HepG2 (cell line): ENCODE results near the gene CAMTA1. TPM values are rescaled to one million over a fixed set of nuclear protein-coding genes. Genes with fewer than 3 reads are reported as not detected.
A peak's percentile ranks its signal among the peaks of the same experiment; 100 is the strongest.

Experiments used
- ATF2 ChIP-seq: sonication (generic); formaldehyde crosslinking; IDR thresholded peaks from 2 replicates; pipeline ENCODE4 v1.4.0; 2020; ENCODE audit warnings: missing genetic modification reagents
- NFRKB ChIP-seq: fragments of 450-650 bp; IDR thresholded peaks from 2 replicates; pipeline ENCODE4 v1.6.1; 2017
- PLSCR1 ChIP-seq: sonication (generic); formaldehyde crosslinking; IDR thresholded peaks from 2 replicates; pipeline ENCODE4 v1.5.0; 2020; ENCODE audit warnings: missing genetic modification reagents, mild to moderate bottlenecking, borderline replicate concordance
- PRPF4 ChIP-seq: fragments of 200-400 bp; formaldehyde crosslinking; IDR thresholded peaks from 2 replicates; pipeline ENCODE4 v1.6.1; 2016; ENCODE audit warnings: low read length, low read depth; ENCODE audit not compliant: poor library complexity, severe bottlenecking
- RXRB ChIP-seq: IDR thresholded peaks from 2 replicates; pipeline ENCODE4 v1.6.1; 2016; ENCODE audit warnings: borderline replicate concordance, missing genetic modification reagents, missing compliant biosample characterization
- SYNCRIP ChIP-seq: fragments of 200-400 bp; formaldehyde crosslinking; IDR thresholded peaks from 2 replicates; pipeline ENCODE4 v1.6.1; 2018; ENCODE audit warnings: mild to moderate bottlenecking, low read depth, low read length; ENCODE audit not compliant: insufficient read depth
- ZNF124 ChIP-seq: sonication (generic); formaldehyde crosslinking; IDR thresholded peaks from 2 replicates; pipeline ENCODE4 v1.4.0; 2020; ENCODE audit warnings: missing genetic modification reagents
- ZNF407 ChIP-seq: sonication (generic); formaldehyde crosslinking; IDR thresholded peaks from one replicate; pipeline ENCODE4 v1.5.1; 2020; ENCODE audit warnings: mild to moderate bottlenecking, missing genetic modification reagents; ENCODE audit errors: not compliant biosample characterization
- ZNF816 ChIP-seq: sonication (generic); formaldehyde crosslinking; IDR thresholded peaks from 2 replicates; pipeline ENCODE4 v1.8.0; 2022; ENCODE audit warnings: missing genetic modification reagents, mild to moderate bottlenecking, borderline replicate concordance
- polyA plus RNA-seq, 8 experiments: library from polyadenylated mRNA; depleted of rRNA in 3 of 8; stranded (reverse) in 7 of 8; unstranded in 1 of 8; fragments of >200 nt; fragmentation: Illumina TruSeq in 4 of 8; extraction: Trizol in 4 of 8; gene quantifications; 2 replicates each; pipeline versions ENCODE4 v1.2.1 to v1.2.3, GENCODE V29; 2011 to 2016; ENCODE audit warnings: low read depth in 4 of 8, missing spikeins in 1 of 8, mixed read lengths in 1 of 8; ENCODE audit not compliant: insufficient read depth in 1 of 8
- total RNA-seq, 5 experiments: library from RNA; depleted of rRNA; stranded (reverse); fragments of >200 nt; fragmentation: Illumina TruSeq; extraction: Trizol; gene quantifications; 2 replicates each; pipeline ENCODE4 v1.2.3, GENCODE V29; 2016; ENCODE audit warnings: low read depth in 1 of 5
- TF ChIP-seq, protein P1 (sequence below): sonication (generic); formaldehyde crosslinking; IDR thresholded peaks from 2 replicates; pipeline ENCODE4 v1.8.0; 2022; ENCODE audit warnings: mild to moderate bottlenecking, missing genetic modification reagents; ENCODE audit not compliant: insufficient replicate concordance
- TF ChIP-seq, protein P2 (sequence below): sonication (generic); formaldehyde crosslinking; IDR thresholded peaks from 2 replicates; pipeline ENCODE4 v1.8.0; 2022; ENCODE audit warnings: mild to moderate bottlenecking, missing genetic modification reagents, moderate library complexity
- TF ChIP-seq, protein P3 (sequence below): IDR thresholded peaks from 2 replicates; pipeline ENCODE4 v1.6.1; 2018; ENCODE audit warnings: missing genetic modification reagents

The CAMTA1 gene
- total and polyA plus RNA-seq, 2 of the 13 experiments (the other 11 are each of a cell fraction or from before 2014, with no cell fraction given): 25.0 to 36.4 TPM

DNA sequence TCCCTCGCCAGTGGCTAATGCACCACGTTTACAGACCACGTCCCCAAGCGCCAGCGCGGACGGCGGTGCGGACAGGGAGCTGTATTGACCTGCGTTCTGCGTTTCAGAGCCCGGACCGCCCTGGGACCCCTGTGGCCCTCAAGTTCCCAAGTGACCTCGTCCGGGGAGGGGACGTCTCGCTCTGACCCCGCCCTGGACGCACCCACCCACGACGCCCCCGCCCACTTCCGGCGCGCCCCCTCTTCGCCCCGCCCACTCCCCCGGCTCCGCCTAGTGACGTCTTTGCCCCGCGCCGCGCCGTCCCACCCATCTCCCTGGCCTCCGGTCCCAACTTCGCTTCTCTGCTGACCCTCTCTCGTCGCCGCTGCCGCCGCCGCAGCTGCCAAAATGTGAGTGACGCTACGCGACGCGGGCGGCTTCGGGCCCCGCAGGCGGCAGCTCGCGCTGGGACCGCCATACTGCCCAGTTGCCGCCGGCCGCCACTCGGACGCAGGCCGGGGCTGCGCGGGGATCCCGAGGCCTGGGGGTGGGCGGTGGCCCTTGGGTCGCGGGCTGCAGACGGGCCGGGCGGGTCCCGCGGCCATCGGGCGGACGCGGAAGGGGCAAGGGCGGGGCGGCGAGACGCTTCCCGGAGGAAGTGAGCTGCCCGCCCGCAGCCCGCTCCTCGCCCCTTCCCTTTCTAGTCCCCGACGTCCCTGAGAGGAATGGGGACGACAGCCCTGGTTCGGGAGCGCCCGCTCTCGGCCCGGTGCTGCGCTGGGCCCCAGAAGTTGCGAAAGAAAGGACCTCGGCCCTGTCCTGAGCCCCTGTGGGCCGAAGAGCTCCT is 986.0 kb downstream of the CAMTA1 start, which contains the start of gene VAMP3 (continued):
- TF ChIP-seq ZNF407 (CRISPR knock-in tag) (no peak), ATF2 (CRISPR knock-in tag) (no peak), SYNCRIP (no peak), ZNF816 (CRISPR knock-in tag) (no peak), ZNF124 (CRISPR knock-in tag) (no peak), RXRB (CRISPR knock-in tag) (peak; percentile 20; the same call in 1 of the 2 replicates), PLSCR1 (no peak), NFRKB (no peak), PRPF4 (no peak)
- TF ChIP-seq, protein P1, sequence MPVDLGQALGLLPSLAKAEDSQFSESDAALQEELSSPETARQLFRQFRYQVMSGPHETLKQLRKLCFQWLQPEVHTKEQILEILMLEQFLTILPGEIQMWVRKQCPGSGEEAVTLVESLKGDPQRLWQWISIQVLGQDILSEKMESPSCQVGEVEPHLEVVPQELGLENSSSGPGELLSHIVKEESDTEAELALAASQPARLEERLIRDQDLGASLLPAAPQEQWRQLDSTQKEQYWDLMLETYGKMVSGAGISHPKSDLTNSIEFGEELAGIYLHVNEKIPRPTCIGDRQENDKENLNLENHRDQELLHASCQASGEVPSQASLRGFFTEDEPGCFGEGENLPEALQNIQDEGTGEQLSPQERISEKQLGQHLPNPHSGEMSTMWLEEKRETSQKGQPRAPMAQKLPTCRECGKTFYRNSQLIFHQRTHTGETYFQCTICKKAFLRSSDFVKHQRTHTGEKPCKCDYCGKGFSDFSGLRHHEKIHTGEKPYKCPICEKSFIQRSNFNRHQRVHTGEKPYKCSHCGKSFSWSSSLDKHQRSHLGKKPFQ (CRISPR knock-in tag): no peak
- TF ChIP-seq, protein P2, sequence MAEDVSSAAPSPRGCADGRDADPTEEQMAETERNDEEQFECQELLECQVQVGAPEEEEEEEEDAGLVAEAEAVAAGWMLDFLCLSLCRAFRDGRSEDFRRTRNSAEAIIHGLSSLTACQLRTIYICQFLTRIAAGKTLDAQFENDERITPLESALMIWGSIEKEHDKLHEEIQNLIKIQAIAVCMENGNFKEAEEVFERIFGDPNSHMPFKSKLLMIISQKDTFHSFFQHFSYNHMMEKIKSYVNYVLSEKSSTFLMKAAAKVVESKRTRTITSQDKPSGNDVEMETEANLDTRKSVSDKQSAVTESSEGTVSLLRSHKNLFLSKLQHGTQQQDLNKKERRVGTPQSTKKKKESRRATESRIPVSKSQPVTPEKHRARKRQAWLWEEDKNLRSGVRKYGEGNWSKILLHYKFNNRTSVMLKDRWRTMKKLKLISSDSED (CRISPR knock-in tag): 0 out of 2 replicates have a peak, but pooled peaks have one; percentile 30
- TF ChIP-seq, protein P3, sequence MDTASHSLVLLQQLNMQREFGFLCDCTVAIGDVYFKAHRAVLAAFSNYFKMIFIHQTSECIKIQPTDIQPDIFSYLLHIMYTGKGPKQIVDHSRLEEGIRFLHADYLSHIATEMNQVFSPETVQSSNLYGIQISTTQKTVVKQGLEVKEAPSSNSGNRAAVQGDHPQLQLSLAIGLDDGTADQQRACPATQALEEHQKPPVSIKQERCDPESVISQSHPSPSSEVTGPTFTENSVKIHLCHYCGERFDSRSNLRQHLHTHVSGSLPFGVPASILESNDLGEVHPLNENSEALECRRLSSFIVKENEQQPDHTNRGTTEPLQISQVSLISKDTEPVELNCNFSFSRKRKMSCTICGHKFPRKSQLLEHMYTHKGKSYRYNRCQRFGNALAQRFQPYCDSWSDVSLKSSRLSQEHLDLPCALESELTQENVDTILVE (CRISPR knock-in tag): peak; percentile 69; the same call in 1 of the 2 replicates
